HG03575 (cell line): ENCODE results near the gene CORO2B.

Source experiments
- ATAC-seq: cut with Tn5 transposase; IDR thresholded peaks from one replicate; pipeline ENCODE4 v1.9.1; 2021; ENCODE audit not compliant: unreplicated experiment, insufficient number of reproducible peaks, low FRiP score; ENCODE audit errors: extremely low read depth

CORO2B gene

DNA sequence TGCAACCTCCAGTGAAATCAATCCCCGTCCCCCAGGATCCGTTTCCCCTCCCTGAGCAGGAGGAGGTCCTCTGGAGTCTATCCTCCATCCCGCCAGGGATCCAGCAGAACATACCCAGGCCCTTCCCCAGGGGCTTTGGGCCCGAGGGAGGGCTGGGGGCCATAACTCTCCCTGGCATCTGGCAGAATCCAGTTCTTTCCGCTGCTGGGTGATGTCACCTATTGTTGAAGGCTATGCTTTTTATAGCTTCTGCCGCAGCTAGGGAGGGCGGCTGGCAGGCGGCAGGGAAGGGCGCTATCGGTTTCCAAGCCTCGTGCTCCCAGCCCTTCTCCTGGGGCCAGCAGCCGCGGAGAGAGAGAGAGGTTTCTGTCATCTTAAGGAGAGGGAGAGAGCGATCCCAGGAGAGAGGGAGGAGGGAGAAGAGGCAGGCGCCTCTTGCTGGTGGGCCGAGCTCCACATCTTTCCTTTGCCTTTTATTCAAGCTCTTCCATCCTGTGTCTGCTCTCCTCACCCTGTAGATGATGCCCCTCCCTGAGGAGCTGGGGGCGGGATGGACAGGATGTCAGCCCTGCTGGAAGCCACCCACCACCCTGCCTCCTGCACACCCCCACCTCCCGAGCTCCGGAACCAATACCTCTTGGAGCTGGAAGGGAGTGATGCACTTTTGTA lies 121.8 kb downstream of the CORO2B start:
- no peak for ATAC-seq

DNA sequence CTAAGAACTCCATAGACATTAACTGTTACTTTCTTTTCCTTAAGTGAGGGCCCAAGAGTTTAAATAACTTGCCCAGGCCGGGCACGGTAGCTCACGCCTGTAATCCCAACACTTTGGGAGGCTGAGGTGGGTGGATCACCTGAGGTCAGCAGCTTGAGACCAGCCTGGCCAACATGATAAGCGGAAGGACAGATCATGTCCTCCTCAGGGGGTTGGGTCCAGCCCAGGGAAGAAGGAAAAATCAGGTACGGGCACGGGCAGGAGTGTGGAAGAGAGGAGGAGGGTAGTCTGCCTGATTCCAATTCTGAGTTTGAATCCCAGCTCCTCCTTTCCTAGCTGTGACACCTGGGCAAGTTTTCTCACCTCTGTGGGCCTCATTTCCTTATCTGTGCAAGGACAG lies 123.1 kb downstream of the CORO2B start:
- ATAC-seq, result no peak

DNA sequence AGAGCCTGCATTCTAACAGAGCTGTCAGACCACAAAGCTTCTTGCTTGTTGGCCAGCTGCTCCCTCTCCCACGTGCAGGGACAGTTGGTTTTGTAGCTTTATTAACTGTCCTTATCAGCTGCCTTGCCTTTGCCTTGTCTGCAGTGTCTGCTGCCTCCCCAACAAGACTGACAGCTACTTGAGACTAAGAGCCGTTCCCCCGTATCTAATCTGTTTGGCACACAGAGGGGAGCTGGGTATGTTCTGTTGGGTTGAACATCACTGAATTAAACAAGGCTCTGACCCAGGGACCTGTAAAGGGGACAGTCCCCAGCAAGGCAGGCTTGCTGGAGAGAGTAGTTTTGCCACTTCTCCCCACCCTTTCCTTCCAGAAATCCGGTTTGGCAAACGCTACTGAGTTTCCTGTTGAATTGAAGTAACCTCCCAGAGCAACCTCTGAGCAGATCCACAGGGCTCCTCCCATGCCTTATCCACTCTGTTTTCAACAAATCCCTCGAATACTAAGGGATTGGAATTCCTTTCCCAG lies 125.8 kb downstream of the CORO2B start:
- no peak for ATAC-seq

DNA sequence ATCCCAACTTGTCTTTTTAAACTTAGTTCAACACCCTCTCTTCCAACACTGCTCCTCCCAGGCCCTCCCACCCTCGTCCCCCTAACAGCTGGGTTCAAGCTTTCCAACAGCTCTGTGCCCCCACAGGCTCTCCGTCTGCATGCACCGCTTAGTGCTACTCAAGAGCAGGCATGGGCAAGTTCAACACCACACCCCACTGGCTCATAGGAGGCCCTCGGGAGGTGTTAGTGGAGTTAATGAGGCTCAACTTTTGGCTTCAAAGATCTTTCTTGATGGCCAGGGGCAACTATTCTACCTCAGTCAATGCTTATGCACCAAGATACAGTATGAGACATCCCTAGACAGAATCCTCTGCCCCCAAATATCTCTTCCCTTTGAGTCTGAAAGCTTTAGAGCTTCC lies 127.5 kb downstream of the CORO2B start:
- no peak for ATAC-seq

DNA sequence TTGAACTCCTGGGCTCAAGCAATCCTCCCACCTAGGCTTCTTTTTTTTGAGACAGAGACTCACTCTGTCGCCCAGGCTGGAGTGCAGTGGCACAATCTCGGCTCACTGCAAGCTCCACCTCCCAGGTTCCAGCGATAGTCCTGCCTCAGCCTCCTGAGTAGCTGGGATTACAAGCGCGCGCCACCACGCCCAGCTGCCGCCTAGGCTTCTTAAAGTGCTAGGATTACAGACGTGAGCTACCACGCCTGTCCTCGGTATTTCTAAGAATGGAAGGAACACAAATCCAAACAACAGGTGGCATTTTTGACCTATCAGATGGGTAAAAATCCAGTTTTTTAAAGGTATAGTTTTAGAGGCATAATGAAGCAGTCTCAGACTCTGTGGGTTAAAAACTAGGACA lies 128.1 kb downstream of the CORO2B start:
- no peak for ATAC-seq

DNA sequence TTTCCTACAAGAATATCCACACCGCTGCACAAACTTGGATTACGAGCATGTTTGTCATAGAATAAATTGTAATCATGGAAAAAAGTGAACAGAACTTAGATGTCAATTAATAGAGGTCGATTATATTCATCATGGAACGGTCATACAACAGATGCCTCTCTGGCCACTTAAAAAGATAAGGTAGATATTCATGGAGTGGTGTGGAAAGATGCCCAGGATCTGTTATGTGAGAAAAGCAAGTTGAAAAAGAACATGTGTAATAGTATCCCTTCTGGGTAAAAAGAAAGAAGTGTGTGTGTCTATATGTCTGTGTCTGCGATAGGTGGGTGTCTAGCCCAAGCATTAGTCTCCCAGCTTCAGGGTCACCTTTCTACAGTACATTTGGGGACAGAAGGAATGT lies 128.6 kb downstream of the CORO2B start:
- no peak for ATAC-seq

DNA sequence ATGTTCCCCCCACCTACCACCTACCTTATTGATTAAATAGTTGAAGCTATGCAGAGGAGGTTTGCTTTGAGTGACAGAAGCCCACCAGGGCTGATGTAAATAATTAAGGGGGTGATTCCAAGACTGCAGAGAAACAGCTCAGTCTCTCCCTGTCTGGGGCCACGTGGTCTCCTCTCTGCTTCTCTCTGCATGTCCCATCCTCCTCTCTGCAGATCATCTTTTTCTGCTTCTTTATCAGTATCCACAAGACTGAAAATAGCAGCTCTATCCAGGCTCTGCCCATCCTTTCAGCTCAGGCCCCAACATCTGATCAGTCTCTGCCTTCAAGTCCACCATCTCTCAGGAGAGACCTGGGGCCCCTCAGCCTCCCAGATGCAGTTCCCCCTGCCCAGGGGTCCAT lies 131.1 kb downstream of the CORO2B start:
- no peak for ATAC-seq

DNA sequence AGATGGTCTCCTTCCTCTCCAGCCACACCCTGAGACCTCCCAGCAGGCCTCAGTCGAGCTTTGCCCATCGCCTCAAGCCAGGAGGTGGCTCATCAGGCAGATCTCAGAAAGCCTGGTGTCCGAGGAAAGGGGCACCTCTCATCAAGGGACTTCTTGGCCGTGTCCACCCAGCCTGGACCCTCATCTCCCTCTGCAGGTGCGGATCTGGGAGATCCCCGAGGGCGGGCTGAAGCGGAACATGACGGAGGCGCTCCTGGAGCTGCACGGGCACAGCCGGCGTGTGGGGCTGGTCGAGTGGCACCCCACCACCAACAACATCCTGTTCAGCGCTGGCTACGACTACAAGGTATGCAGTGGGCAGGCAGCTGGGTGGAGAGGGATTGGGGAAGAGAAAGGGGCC lies 131.7 kb downstream of the CORO2B start:
- no peak for ATAC-seq

DNA sequence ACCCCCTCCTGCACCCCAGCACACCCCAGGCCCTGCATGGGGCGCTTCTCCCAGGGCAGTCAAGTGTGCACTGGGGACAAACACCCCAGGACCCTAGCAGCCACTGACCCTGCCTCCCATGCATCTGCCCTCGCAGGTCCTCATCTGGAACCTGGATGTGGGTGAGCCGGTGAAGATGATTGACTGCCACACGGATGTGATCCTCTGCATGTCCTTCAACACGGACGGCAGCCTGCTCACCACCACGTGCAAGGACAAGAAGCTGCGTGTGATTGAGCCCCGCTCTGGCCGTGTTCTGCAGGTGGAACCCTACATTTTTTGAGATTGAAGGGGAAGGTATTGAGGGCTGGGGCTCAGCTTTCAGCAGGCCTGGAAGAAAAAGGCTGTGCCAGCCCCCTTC lies 132.6 kb downstream of the CORO2B start:
- ATAC-seq, result no peak

DNA sequence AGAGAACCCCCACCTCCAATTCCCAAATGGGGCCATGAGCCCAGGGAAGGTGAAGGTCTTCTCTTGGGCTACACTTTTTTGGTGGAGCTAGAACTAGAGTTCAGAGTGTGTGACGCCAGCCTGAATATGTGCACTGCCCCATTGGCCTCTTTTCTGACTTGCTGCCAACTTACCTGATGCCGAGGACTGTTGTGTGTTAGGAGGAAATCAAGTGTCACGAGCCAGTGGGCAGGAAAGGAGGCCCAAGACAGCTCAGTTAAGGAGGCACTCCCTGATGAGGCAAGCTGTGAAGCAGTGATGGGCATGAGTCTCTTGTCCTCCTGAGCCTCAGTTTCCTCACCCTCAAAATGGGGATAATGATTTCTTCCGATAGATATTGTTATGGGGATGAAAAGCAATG lies 134.1 kb downstream of the CORO2B start:
- ATAC-seq, result no peak

GRCh38 chr15:68713874-68714273 lies 135.1 kb downstream of the CORO2B start:
- ATAC-seq, result no peak

- no peak for ATAC-seq
These were observed 136.3 kb downstream of the CORO2B start for GRCh38 chr15:68715111-68715510.

GRCh38 chr15:68717951-68718350 lies 139.2 kb downstream of the CORO2B start:
- no peak for ATAC-seq

GRCh38 chr15:68718468-68718867 lies 139.7 kb downstream of the CORO2B start:
- ATAC-seq, result no peak

DNA sequence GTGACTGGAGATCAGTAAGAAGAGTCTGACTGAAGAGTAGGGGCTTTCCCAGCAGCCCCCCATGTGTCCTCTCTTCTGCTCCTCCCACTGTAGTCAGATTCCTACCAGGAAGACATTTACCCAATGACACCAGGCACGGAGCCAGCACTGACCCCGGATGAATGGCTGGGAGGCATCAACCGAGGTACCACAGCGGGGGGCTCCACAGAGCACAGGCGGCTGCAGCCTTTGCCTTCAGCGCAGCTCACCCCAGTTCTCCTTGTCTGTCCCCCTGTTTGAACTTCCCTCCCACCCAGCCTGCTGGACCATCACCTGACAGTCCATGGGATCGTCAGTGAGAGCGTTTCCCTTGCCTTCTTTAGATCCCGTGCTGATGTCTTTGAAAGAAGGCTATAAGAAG lies 140.3 kb downstream of the CORO2B start:
- no peak for ATAC-seq

DNA sequence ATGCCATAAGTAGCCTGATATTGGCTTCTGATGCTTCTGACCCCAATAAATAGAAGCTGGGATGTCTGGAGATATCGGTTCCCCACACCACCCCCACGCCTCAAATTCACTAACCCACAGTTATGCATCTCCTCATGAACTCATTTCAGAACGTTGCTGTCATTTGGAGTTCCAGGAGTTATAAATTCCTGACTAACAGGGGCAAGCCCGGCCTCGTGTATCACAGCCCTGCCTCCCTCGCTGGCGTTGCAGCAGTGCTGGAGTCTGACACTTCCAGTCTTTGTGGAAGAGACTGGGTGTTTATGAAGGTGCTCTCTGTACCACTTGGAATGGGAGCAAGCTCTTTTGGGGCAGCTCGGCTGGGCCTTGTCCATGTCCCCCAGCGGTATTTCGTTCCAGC lies 140.9 kb downstream of the CORO2B start:
- ATAC-seq, result no peak

DNA sequence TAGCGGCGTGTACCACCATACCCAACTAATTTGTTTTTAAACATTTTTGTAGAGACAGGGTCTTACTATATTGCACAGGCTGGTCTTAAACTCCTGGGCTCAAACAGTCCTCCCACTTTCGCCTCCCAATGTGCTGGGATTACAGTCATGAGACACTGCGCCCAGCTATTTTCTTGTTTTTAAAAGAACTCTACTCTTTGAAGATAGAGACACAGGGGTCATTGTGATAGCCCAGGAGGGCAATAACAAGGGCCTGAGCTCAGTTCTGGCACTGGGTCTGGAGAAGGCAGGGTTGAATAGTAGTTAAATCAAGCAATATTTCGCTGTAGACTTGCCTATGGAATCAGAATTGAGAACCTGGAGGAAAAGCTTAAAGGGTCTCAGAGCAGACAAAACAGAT lies 143.1 kb downstream of the CORO2B start:
- ATAC-seq, result no peak

- no peak for ATAC-seq
These were observed 146.9 kb downstream of the CORO2B start for GRCh38 chr15:68725736-68726135.

DNA sequence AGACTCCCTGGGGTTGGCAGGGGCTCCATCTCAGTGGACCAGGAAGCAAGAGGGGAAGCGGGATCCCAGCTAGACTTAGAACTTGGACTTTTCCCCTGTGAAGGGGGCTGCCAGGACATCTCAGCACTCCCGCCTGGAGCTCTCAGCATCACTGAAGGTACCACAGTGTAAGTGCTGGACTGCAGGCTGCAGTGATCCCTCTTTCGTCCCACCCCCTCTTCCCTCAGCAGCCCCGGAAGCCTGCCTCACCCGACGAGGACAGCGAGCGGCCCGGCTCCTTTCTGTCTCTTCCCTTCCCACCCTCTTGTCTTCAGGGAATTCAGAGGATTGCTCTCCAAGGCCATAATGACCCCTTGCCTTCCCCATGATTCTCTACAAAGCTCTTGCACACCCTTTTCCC lies 147.5 kb downstream of the CORO2B start:
- no peak for ATAC-seq

DNA sequence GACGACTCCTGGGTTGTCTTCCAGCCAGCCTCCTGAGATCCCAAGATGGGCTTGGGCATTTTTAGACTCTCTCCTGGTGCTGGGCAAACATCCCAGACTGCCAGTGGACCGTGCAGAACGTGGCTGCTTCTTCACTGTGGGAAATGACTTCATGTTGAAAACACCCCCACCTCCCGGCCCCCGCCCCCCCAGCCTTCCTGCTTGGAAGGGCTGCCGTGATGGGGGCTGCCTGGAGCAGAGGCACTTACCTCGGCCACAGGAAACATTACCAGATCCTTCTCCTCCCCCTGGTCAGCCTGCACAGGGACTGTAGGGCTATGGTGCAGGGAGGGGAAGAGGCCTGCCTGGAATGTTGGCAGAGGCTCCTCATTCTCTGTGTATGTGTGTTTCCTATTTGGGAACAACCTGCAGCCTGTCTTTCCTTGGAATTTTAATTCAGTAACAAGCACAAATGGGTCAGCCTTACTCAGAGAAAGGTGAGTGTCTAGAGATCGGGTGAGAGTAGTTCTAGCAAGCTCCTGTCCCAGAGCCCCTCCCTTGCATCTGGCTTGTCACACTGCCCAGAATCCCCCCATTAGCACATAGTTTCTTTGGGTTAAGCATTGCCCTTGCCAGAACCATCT lies 151.1 kb downstream of the CORO2B start:
- ATAC-seq, result no peak

DNA sequence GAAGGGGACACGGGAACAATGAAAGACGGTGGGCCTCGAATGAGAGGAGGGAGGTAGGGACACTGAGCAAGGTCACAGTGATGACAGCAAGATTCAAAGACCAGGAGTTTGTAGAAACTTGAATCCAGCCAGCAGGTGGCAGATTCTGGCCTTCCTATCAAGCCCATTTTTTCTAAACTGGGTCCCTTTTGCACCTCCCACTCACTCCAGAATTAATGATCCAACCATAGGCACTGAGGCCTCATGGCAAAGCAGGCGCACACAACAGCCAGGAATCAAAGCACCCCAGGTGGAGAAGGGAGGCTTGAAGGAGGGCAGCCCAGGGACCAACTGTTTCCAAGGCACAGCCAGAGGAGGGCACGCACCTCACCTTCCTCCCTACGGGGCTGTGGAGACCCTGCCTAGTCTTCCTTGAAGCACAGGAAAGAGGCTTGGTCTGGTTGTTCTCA lies 151.7 kb downstream of the CORO2B start:
- ATAC-seq, result no peak
